GM11168 (cell line): ENCODE data around the gene BAIAP2L1.

ENCODE experiments used
- in situ Hi-C: fragments of 300-500 bp; cut with MboI; formaldehyde crosslinking; loops from one replicate; pipeline ENCODE4 v1.12.0; 2022; ENCODE audit warnings: low sequenced_read_pairs; ENCODE audit not compliant: unreplicated experiment

Gene BAIAP2L1

DNA sequence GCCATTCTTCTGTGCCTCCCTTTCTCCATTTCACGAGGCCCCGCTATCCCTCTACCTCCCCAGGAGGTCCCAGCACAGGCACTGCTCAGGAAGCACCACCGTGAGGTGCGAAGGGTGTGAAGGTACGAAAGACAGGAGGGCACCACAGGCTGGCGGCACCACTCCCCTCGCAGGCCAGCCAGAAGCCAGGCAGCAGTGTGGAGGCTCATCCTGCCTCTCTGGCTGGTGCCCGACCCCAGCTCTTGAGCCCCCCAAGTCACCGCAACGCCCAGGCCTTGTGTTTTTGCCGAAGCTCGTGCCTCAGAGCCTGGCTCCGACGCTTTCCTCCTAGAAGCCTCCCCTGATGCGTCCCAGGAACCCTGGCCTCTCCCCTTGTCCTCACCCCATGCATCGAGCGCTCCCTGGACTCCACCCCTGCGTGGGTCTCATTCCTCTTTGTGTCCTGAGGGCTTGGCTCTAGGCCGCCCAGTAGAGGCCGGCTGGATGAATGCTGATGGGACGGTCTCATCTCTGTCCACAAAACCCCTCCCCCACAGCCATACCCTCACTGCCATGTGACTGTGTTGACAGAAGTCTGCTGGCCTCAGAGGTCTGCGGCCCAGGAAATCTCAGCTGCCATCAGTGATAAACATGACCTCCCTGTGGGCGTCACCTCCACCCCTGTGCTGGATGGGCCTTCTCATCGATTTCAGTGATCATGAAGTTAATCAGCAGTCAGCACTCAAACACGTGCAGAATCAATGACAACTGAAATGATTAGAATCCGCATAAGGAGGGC is 100.1 kb downstream of the BAIAP2L1 start:
- in situ Hi-C loops, result loop anchor here (10.0 kb wide), 1 partner anchor 104 kb away; the partner anchor contains the start of gene BAIAP2L1

- in situ Hi-C loops, result no loop called here
These were observed 103.1 kb downstream of the BAIAP2L1 start for GRCh38 chr7:98297626-98298286.

DNA sequence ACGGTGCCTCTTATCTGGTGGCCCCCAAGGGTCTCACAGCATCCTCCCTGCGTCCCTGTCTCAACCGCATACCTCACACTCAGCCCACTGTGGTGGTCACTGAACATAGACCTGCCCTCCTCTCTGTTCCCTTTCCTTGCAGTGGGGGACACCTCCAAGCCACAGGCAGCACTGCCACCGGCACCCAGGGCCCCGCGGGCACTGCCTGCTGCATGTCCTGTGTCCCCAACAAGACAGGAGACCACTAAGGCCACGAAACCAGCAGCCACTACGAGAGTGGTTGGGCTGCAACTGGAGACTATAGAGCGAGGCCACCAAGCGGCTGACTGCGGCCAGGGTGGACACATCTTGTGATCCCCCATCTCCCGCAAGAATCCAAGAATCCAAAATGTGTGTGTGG is 104.1 kb downstream of the BAIAP2L1 start:
- in situ Hi-C loops, result no loop called here

- in situ Hi-C loops, result no loop called here
These were observed 105.3 kb downstream of the BAIAP2L1 start for GRCh38 chr7:98295467-98296192.

- in situ Hi-C loops, result no loop called here
These were observed 106.0 kb downstream of the BAIAP2L1 start for GRCh38 chr7:98294798-98295382.

GRCh38 chr7:98294326-98294725 is 106.6 kb downstream of the BAIAP2L1 start:
- in situ Hi-C loops, result no loop called here

DNA sequence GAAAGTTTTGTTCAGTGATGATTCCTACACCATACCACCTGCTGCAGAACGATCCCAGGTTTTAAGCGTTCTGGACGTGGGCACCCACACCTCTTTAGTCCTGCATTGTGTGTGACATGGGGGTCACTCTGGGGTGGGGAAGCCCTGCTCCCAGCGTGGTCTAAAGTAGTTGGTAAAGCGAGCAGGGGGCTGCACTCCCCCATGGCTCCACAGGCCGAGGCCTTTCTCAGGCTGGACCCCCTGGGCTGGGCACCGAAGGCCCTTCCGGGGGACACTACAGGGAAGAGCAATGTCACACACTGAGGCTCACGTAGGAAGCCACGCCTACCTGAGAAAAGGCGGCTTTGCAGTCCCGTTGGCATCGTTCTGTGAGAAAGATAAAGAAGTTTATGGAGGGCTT is 107.1 kb downstream of the BAIAP2L1 start:
- in situ Hi-C loops, result no loop called here

DNA sequence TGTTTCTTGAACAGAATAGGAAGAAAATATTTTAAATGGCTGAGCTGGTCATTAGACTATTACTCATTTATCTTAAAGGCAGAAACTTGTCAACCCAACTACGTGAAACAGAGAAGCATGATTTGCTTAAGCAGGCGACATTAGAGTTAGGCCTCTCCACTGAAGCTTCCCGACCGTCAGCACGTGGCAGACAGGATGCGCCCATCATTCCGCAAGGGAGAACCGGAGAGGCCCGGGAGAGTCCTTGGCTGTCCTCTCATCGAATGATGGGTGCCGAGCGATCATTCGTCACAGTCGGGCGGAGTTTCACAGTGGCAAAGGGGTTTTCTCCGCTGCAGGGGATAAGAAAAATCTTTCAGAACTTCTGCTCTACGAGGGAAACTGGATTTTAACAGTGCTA is 107.6 kb downstream of the BAIAP2L1 start:
- in situ Hi-C loops, result no loop called here

- in situ Hi-C loops, result no loop called here
These were observed 109.2 kb downstream of the BAIAP2L1 start for GRCh38 chr7:98291717-98292116.

- in situ Hi-C loops, result no loop called here
These were observed 111.5 kb downstream of the BAIAP2L1 start for GRCh38 chr7:98289333-98289875.

GRCh38 chr7:98288064-98288823 is 112.6 kb downstream of the BAIAP2L1 start:
- in situ Hi-C loops, result no loop called here

GRCh38 chr7:98287486-98287959 is 113.4 kb downstream of the BAIAP2L1 start:
- in situ Hi-C loops, result no loop called here

GRCh38 chr7:98286701-98287485 is 114.0 kb downstream of the BAIAP2L1 start:
- in situ Hi-C loops, result no loop called here

DNA sequence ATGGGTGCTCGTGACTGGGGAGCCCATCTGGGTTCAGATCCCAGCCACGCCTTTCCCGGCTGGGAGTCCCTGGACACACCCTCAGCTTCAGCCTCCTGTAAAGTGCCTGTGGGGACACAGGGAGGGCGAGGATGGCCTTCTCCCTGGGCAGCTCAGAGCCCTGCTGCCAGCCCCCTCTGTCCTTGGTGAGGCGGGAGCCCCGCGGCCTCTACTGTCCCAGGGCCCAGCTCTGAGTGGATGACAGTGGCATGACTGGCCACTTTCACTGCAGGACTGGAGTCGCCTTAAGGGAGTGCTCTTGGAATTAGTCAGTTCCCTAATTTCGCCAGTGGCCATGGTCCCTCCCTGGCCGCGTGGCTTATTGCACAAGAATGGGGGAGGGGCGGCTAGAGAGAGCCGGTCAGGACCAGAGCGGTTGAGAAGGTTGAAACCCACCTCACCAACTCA is 114.8 kb downstream of the BAIAP2L1 start:
- in situ Hi-C loops, result no loop called here

DNA sequence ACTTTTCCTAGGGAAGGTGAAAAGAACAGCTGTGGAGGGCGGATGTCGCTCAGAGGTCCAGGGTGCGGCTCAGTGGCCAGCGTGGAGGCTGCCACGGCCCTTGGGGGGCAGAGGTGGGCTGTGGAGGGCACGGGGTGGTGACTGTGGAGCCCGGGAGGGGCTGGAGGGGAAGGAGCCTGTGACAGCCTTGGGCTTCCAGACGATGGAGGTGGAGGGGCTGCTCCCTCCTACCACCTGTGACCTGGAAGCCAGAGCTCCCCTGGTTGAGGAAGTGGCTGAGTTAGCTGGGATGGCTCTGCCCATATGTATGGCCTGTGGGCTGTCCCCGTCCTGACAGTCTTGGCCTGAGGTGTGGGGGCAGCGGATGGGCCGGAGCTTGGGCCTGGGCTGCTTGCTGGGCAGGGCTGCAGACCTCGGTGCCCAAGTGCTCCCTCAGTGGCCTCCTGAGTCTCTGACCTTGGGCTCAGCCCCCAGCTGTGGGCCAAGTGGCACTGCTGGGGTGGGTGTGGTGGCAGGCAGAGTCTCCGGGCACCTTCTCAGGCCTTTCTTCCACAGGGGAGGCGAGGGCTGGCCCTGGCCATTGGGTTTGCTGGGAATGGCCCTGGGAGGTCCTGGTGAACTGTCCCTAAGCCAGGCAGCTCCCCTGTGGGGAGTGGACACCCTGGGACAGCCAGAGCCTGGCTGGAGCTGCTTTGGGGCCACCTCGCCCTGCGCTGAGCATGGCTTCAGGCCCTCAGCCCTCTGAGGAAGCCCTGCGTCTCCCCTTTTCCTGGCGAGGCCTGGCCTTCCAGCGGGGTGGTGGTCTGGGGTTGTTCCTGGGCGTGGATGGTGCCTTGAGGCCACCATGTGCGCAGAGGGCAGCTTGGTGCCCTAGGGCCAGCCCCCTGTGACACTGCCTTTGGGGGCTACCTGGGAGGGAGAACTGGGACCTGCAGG is 115.5 kb downstream of the BAIAP2L1 start:
- in situ Hi-C loops, result no loop called here

- in situ Hi-C loops, result no loop called here
These were observed 116.4 kb downstream of the BAIAP2L1 start for GRCh38 chr7:98284335-98285036.

- in situ Hi-C loops, result no loop called here
These were observed 117.0 kb downstream of the BAIAP2L1 start for GRCh38 chr7:98283887-98284222.
